ENCODE measurements around the gene CBFA2T3.
A peak's percentile ranks its signal among the peaks of the same experiment; 100 is the strongest.

CBFA2T3 gene

GRCh38 chr16:88856828-88857727 is 119.9 kb downstream of the CBFA2T3 start, which contains the start of the genes GALNS and TRAPPC2L:
Gene GALNS, minus strand, starts transcription at chr16:88856947. Its CDS starts 70 bp downstream, at chr16:88856877.
Gene TRAPPC2L, plus strand, starts transcription at chr16:88857127. Its CDS starts 24 bp downstream, at chr16:88857151.
- Histone ChIP-seq H3K36me3 (peaks cover 14 to 60% (median 30%) of the 10 kb centered on the region in 11 experiments), H3K27me3 (no peaks in the 10 kb centered on the region), H3K4me2 (peak within 1 kb of the TSS; percentile 91 to 100 (median 98)), H3K4me3 (peak within 1 kb of the TSS; percentile 82 to 100 (median 92)), H3K4me1 (peaks cover 63 to 82% (median 75%) of the 10 kb centered on the region in 10 experiments), H3K27ac (peak within 1 kb of the TSS; percentile 53 to 98 (median 91); a peak in 21 of 22 replicates), H4K20me1 (peaks cover 31 to 84% (median 42%) of the 10 kb centered on the region in 11 experiments; a peak in 21 of 22 replicates), H3K9me3 (replicated peaks in 1 of 11) (no peaks in the 10 kb centered on the region), H3K9ac (peak within 1 kb of the TSS; percentile 84 to 99 (median 92))
- no peak for TF ChIP-seq Cebpa-rat (IDR thresholded peaks at IDR 0.05)

GRCh38 chr16:88856122-88856827 is 120.7 kb downstream of the CBFA2T3 start:
- Histone ChIP-seq H4K20me1 (peaks cover 37 to 84% (median 50%) of the 10 kb centered on the region in 11 experiments; a peak in 21 of 22 replicates), H3K4me3 (peak overlapping the region; percentile 82 to 100 (median 92)), H3K9ac (peak overlapping the region; percentile 84 to 99 (median 92)), H3K9me3 (replicated peaks in 1 of 11) (no peaks in the 10 kb centered on the region), H3K4me2 (peak overlapping the region; percentile 86 to 100 (median 98)), H3K36me3 (peaks cover 7 to 60% (median 29%) of the 10 kb centered on the region in 11 experiments; a peak in 21 of 22 replicates), H3K4me1 (peaks cover 57 to 81% (median 70%) of the 10 kb centered on the region in 10 experiments), H3K27ac (peak overlapping the region in 10 of 11 experiments; percentile 80 to 98 (median 92); a peak in 20 of 22 replicates), H3K27me3 (no peaks in the 10 kb centered on the region)
- TF ChIP-seq Cebpa-rat (IDR thresholded peaks at IDR 0.05): no peak

DNA sequence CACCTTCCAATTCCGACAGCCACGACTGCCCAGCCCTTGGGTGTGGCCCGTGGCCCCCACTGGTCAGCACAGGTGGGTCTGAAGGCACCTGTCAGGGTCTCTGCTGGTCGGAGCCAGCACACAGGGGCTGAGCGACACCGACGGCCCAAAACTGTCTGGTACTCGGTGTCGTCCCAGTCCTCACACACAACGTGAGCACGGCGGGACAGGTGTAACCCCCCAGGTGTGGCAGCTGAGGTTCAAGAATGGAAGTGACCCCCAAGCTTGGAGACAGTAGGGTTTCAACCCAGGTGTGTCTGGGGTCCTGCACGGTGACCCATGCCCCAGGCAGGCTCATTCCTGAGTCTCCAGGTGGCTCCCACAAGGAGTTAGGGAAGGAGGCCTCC is 121.3 kb downstream of the CBFA2T3 start:
- Histone ChIP-seq H3K27ac (peak overlapping the region in 10 of 11 experiments; percentile 43 to 76 (median 62); a peak in 14 of 22 replicates), H3K27me3 (no peaks in the 10 kb centered on the region), H3K4me2 (peak overlapping the region; percentile 86 to 100 (median 98)), H3K9ac (peak overlapping the region; percentile 61 to 82 (median 74); a peak in 21 of 22 replicates), H3K9me3 (replicated peaks in 1 of 11) (no peaks in the 10 kb centered on the region), H3K36me3 (peaks cover 3 to 60% (median 29%) of the 10 kb centered on the region in 11 experiments; a peak in 20 of 22 replicates), H3K4me1 (peaks cover 52 to 81% (median 66%) of the 10 kb centered on the region in 10 experiments), H3K4me3 (peak overlapping the region; percentile 50 to 100 (median 90)), H4K20me1 (peaks cover 42 to 84% (median 54%) of the 10 kb centered on the region in 11 experiments; a peak in 21 of 22 replicates)
- no peak for TF ChIP-seq Cebpa-rat (IDR thresholded peaks at IDR 0.05)

GRCh38 chr16:88855176-88855575 is 121.8 kb downstream of the CBFA2T3 start:
- Histone ChIP-seq H3K27me3 (no peaks in the 10 kb centered on the region), H3K4me2 (peak overlapping the region; percentile 86 to 100 (median 98)), H3K27ac (peak overlapping the region in 7 of 11 experiments; percentile 16 to 76 (median 53); a peak in 8 of 22 replicates), H3K4me1 (peaks cover 46 to 75% (median 60%) of the 10 kb centered on the region in 10 experiments), H4K20me1 (peaks cover 47 to 84% (median 60%) of the 10 kb centered on the region in 11 experiments; a peak in 21 of 22 replicates), H3K9me3 (replicated peaks in 1 of 11) (no peaks in the 10 kb centered on the region), H3K4me3 (peak overlapping the region in 7 of 10 experiments; percentile 65 to 100 (median 93); a peak in 11 of 20 replicates), H3K9ac (peak overlapping the region in 10 of 11 experiments; percentile 13 to 82 (median 73); a peak in 17 of 22 replicates), H3K36me3 (peaks cover 7 to 60% (median 29%) of the 10 kb centered on the region in 11 experiments; a peak in 21 of 22 replicates)
- TF ChIP-seq Cebpa-rat (IDR thresholded peaks at IDR 0.05): no peak

DNA sequence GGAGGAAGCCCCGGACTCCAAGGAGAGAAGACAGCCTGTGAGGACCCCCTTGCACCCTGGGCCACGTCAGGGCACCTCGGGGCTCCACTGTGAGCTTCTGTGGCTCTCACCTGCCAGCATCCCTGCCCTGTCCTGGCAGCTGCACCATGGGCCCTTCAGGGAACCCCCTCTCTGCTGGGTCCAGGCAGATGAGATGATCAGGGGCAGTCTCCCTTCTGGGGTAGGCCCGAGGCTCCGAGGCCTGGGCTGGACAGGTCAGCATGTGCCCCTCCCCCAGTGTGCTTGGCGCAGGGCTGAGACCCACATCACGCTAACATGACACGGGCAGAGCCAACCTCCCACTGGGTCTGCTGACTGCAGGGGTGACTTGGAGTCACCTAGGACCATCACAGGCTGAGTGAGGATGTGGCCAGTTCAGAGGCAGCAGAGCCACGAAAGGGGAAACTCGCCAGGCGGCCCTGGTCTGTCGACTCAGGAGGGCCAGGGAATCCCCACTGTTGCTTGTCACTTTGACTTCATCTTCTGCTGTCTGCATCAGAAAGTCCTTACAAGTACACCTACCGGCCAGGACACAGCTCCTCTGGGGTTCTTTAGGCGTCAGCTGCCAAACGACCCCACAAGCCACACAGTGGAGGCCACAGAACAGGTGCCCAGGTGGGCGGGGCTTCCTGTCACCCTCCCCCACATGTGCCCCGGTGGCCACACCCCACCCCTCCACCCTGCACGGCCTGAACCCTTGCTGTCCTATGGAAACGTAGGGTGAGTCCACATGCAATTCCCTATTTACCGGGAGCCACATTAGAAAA is 122.5 kb downstream of the CBFA2T3 start:
- Histone ChIP-seq H3K36me3 (peaks cover 14 to 62% (median 35%) of the 10 kb centered on the region in 11 experiments; a peak in 21 of 22 replicates), H3K9me3 (replicated peaks in 1 of 11) (no peaks in the 10 kb centered on the region), H3K27me3 (no peaks in the 10 kb centered on the region), H3K4me3 (peak overlapping the region in 3 of 10 experiments; percentile 92 to 98 (median 93); a peak in 2 of 20 replicates), H4K20me1 (peaks cover 50 to 85% (median 66%) of the 10 kb centered on the region in 11 experiments; a peak in 21 of 22 replicates), H3K27ac (peak overlapping the region in 5 of 11 experiments; percentile 16 to 76 (median 41); a peak in 6 of 22 replicates), H3K4me2 (peak overlapping the region; percentile 86 to 100 (median 98)), H3K4me1 (peaks cover 40 to 69% (median 54%) of the 10 kb centered on the region in 10 experiments), H3K9ac (peak overlapping the region in 8 of 11 experiments; percentile 13 to 72 (median 62); a peak in 12 of 22 replicates)
- no peak for TF ChIP-seq Cebpa-rat (IDR thresholded peaks at IDR 0.05)

GRCh38 chr16:88853325-88853941 is 123.6 kb downstream of the CBFA2T3 start:
- H4K20me1 ChIP-seq: peaks cover 50 to 85% (median 76%) of the 10 kb centered on the region in 11 experiments; a peak in 21 of 22 replicates
- H3K4me3 ChIP-seq: no peak overlapping the region
- peaks cover 14 to 59% (median 35%) of the 10 kb centered on the region in 11 experiments; a peak in 21 of 22 replicates for H3K36me3 ChIP-seq
- H3K27ac ChIP-seq: peak overlapping the region in 2 of 11 experiments; percentile 20 to 57; a peak in 3 of 22 replicates
- TF ChIP-seq Cebpa-rat (IDR thresholded peaks at IDR 0.05): no peak
- H3K9ac ChIP-seq: peak overlapping the region in 6 of 11 experiments; percentile 20 to 53 (median 34); a peak in 7 of 22 replicates
- no peaks in the 10 kb centered on the region for H3K9me3 ChIP-seq (replicated peaks in 1 of 11)
- H3K27me3 ChIP-seq: no peaks in the 10 kb centered on the region
- H3K4me1 ChIP-seq: peaks cover 29 to 63% (median 43%) of the 10 kb centered on the region in 10 experiments
- peak overlapping the region in 6 of 11 experiments; percentile 86 to 100 (median 98); a peak in 10 of 22 replicates for H3K4me2 ChIP-seq

DNA sequence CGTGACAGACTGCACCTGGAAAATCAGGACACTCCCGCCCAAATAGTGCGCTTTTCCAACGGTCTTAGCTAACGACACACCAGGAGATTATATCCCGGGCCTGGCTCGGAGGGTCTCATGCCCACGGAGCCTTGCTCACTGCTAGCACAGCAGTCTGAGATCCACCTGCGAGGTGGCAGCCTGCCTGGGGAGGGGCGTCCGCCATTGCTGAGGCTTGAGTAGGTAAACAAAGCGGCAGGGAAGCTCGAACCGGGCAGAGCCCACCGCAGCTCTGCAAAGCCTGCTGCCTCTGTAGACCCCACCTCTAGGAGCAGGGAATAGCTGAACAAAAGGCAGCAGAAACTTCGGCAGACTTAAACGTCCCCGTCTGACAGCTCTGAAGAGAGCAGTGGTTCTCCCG is 125.4 kb downstream of the CBFA2T3 start:
- Histone ChIP-seq H3K27me3 (no peaks in the 10 kb centered on the region), H3K9ac (peak overlapping the region in 1 of 11 experiments; percentile 13; a peak in 1 of 22 replicates), H4K20me1 (peaks cover 54 to 97% (median 91%) of the 10 kb centered on the region in 11 experiments; a peak in 21 of 22 replicates), H3K9me3 (replicated peaks in 1 of 11) (no peaks in the 10 kb centered on the region), H3K4me1 (peaks cover 21 to 59% (median 35%) of the 10 kb centered on the region in 10 experiments), H3K27ac (no peak overlapping the region), H3K4me2 (peak overlapping the region in 2 of 11 experiments; percentile 12 to 17; a peak in 1 of 22 replicates), H3K36me3 (peaks cover 20 to 73% (median 49%) of the 10 kb centered on the region in 11 experiments; a peak in 21 of 22 replicates), H3K4me3 (no peak overlapping the region)
- TF ChIP-seq Cebpa-rat (IDR thresholded peaks at IDR 0.05): no peak

Data from BLaER1 treated with 17β-estradiol and CSF1 and Interleukin-3, amounts not matched to agents 10 nM and 100 nM (cell line).